Thyroid gland (tissue), 4 donors: Measurements from ENCODE around the gene MIB1. TPM values are rescaled to one million over a fixed set of nuclear protein-coding genes. Genes with fewer than 3 reads are reported as not detected.

ENCODE experiments used
- DNase-seq, 2 donors: peaks; one replicate each; pipeline ENCODE4 v3.0.0-alpha.2; 2019
- H3K27ac ChIP-seq, 3 donors: fragments of 200-600 bp; sonication (generic); 1 replicate in 2 of 3; 2 replicates in 1 of 3; pipeline ENCODE4 v1.5.1; 2016 to 2019; ENCODE audit warnings: mild to moderate bottlenecking in 1 of 3, moderate library complexity in 1 of 3
- H3K27me3 ChIP-seq: fragments of 200-600 bp; sonication (generic); one replicate; pipeline ENCODE4 v1.5.1; 2019
- H3K36me3 ChIP-seq, 2 donors: fragments of 200-600 bp; sonication (generic); one replicate each; pipeline ENCODE4 v1.5.1; 2016 to 2019
- H3K4me1 ChIP-seq, 2 donors: fragments of 200-600 bp; sonication (generic); one replicate each; pipeline ENCODE4 v1.5.1; 2017 to 2019
- H3K4me3 ChIP-seq, 3 donors: fragments of 200-600 bp; sonication (generic); replicated peaks in 1 of 3; 1 replicate in 2 of 3; 2 replicates in 1 of 3; pipeline ENCODE4 v1.5.1; 2016; ENCODE audit warnings: mild to moderate bottlenecking in 1 of 3
- H3K9me3 ChIP-seq: fragments of 200-600 bp; sonication (generic); one replicate; pipeline ENCODE4 v1.5.1; 2017
- CTCF ChIP-seq, 6 experiments: fragments of 200-600 bp in 3 of 6; fragments of 450-650 bp in 3 of 6; sonication (generic) in 3 of 6; IDR thresholded peaks; one replicate each; pipeline ENCODE4 v1.5.1; 2016 to 2019; ENCODE audit warnings: antibody characterized with exemption in 6 of 6, mild to moderate bottlenecking in 2 of 6, inconsistent platforms in 1 of 6, moderate library complexity in 1 of 6
- POLR2A ChIP-seq, 2 donors: fragments of 450-650 bp; IDR thresholded peaks; one replicate each; pipeline ENCODE4 v1.6.1; 2017; ENCODE audit warnings: antibody characterized with exemption in 2 of 2, mild to moderate bottlenecking in 2 of 2, moderate library complexity in 1 of 2
- WGBS, 2 donors: methylation state at CpG; one replicate each; pipeline ENCODE4 v1.1.5; 2017; 5-methylcytosine and 5-hydroxymethylcytosine counted together
- intact Hi-C: fragments of 100-400 bp; cut with DNase I; formaldehyde crosslinking; loops from one replicate; pipeline ENCODE4 v1.15.1; 2023
- total RNA-seq, 4 donors: library from RNA; depleted of rRNA; stranded (reverse); fragments of >200 nt; gene quantifications; one replicate each; pipeline ENCODE4 v1.2.3, GENCODE V29; 2016

MIB1 gene
- total RNA-seq, 4 donors from 2014 or later: 35.8 to 55.6 (median 45.0) TPM

DNA sequence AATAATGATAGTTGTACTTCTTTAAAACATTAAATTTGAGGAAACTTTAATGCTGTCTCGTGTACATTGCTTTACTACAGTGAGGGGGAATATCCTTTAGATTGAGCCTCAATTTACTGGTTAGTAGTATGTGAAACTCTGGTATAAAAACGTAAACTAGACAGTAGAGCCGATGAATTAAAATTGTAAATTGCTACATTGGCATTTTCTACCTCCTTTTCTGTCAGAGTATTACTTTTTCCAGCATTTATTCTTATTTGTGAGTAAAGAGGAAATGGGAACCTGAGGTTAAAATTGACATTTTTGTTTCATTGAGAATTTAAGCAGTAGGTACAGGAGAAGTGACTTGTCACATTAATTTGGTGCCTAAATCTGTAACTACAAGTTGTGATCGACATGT, 128.2 kb downstream of the MIB1 start:
- Histone ChIP-seq H3K4me1 (no peaks in the 10 kb centered on the region), H3K4me3 (no peak overlapping the region), H3K36me3 (peaks cover 0 to 5% of the 10 kb centered on the region in 2 donors), H3K9me3 (no peaks in the 10 kb centered on the region), H3K27ac (no peak overlapping the region), H3K27me3 (no peaks in the 10 kb centered on the region)
- TF ChIP-seq POLR2A (IDR thresholded peaks at IDR 0.05) (no peak), CTCF (IDR thresholded peaks at IDR 0.05) (no peak)
- no peak for DNase-seq
- 94 to 97% methylated on average over 4 of the region's 4 CpGs for WGBS, 2 donors
- intact Hi-C loops: no loop called here

- no peaks in the 10 kb centered on the region for H3K36me3 ChIP-seq
- 60 to 72% methylated on average over 1 of the region's 1 CpG for WGBS, 2 donors
- H3K27ac ChIP-seq: no peak overlapping the region
- H3K4me1 ChIP-seq: no peaks in the 10 kb centered on the region
- no peaks in the 10 kb centered on the region for H3K9me3 ChIP-seq
- DNase-seq: no peak
- TF ChIP-seq POLR2A (IDR thresholded peaks at IDR 0.05) (no peak), CTCF (IDR thresholded peaks at IDR 0.05) (no peak)
- intact Hi-C loops: no loop called here
- no peaks in the 10 kb centered on the region for H3K27me3 ChIP-seq
- H3K4me3 ChIP-seq: no peak overlapping the region
Observed at GRCh38 chr18:21889570-21889969, 149.0 kb downstream of the MIB1 start.

- H3K9me3 ChIP-seq: no peaks in the 10 kb centered on the region
- no peak for TF ChIP-seq POLR2A (IDR thresholded peaks at IDR 0.05)
- H3K4me1 ChIP-seq: no peaks in the 10 kb centered on the region
- WGBS, 2 donors: 44 to 54% methylated on average over 5 of the region's 5 CpGs
- no peaks in the 10 kb centered on the region for H3K27me3 ChIP-seq
- H3K4me3 ChIP-seq: no peak overlapping the region
- DNase-seq: peak; percentile 55 to 58
- no peak overlapping the region for H3K27ac ChIP-seq
- intact Hi-C loops: no loop called here
- H3K36me3 ChIP-seq: no peaks in the 10 kb centered on the region
Observed at GRCh38 chr18:21894619-21895367, 154.2 kb downstream of the MIB1 start.

DNA sequence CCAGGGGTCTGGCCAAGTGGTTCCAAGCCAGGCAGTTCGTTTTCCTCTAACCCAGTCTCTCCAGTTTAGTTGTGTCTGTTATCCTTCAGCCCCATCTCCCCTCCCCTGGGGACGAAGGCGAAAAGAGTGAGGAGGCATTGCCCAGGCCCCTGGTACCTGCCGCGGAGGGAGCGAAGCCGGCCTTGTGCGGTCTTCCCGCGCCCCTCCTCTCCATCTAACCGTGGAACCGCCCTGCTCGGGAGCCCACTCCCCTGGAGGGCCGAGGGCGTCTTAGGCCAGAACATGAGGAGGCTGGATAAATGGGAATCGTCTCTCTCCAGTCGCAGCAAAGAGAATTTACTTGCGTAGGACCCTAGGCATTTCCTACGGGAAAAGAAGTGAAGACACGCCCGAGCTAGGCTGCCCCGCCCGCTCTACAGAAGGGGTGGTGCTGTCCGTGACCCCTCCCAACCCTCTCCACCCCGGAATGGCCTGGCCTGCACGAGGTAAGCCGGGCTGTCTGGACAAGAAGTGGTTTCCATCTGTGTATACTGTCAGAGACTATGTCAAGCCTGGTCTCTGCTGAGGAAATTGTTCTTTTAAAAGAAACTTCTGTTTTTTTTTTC, 156.2 kb downstream of the MIB1 start:
- no peak for TF ChIP-seq CTCF (IDR thresholded peaks at IDR 0.05)
- TF ChIP-seq POLR2A (IDR thresholded peaks at IDR 0.05): no peak

GRCh38 chr18:21897811-21898210, 157.2 kb downstream of the MIB1 start:
- WGBS, 2 donors: 11% methylated on average over 4 of the region's 4 CpGs
- Histone ChIP-seq H3K4me1 (no peaks in the 10 kb centered on the region), H3K9me3 (no peaks in the 10 kb centered on the region), H3K27me3 (no peaks in the 10 kb centered on the region), H3K27ac (no peak overlapping the region), H3K36me3 (no peaks in the 10 kb centered on the region), H3K4me3 (no peak overlapping the region)
- TF ChIP-seq POLR2A (IDR thresholded peaks at IDR 0.05): no peak
- TF ChIP-seq CTCF (IDR thresholded peaks at IDR 0.05): peak; percentile 23 to 71 (median 44)
- intact Hi-C loops: no loop called here
- peak; percentile 19 to 23 for DNase-seq

More for the DNA sequence above, 156.2 kb downstream of the MIB1 start:
- WGBS, 2 donors: 49 to 59% methylated on average over 26 to 27 of the region's 27 CpGs
- DNase-seq: no peak
- H3K4me1 ChIP-seq: no peaks in the 10 kb centered on the region
- no peak overlapping the region for H3K27ac ChIP-seq
- no peaks in the 10 kb centered on the region for H3K36me3 ChIP-seq
- H3K9me3 ChIP-seq: no peaks in the 10 kb centered on the region
- H3K27me3 ChIP-seq: no peaks in the 10 kb centered on the region
- H3K4me3 ChIP-seq: no peak overlapping the region
- intact Hi-C loops: no loop called here
